ENCODE results near the gene MEAK7. TPM values are rescaled to one million over a fixed set of nuclear protein-coding genes. Genes with fewer than 3 reads are reported as not detected.

Gene MEAK7
- total RNA-seq, 1 experiment from 2014 or later = 21.5 TPM

GRCh38 chr16:84535851-84536250 lies 31.4 kb upstream of the MEAK7 start:
- Histone ChIP-seq H2BK12ac (ENCODE audit: insufficient read length, low read depth, low read length) (no peak overlapping the region), H3K18ac (ENCODE audit: insufficient read length, low read depth, low read length) (no peak overlapping the region), H3K79me2 (ENCODE audit: insufficient read depth, low read length) (no peaks in the 10 kb centered on the region), H3K27ac (ENCODE audit: insufficient read length, low read depth, low read length) (no peak overlapping the region), H3K23me2 (ENCODE audit: insufficient read length, low read depth, low read length, poor library complexity, severe bottlenecking) (no peaks in the 10 kb centered on the region), H4K8ac (replicated peaks; ENCODE audit: insufficient read length, low read depth, low read length) (no peak overlapping the region), H3K4me2 (ENCODE audit: insufficient read depth, insufficient read length, low read length) (no peak overlapping the region), H3K23ac (ENCODE audit: insufficient read length, low read depth, low read length) (no peak overlapping the region), H3K56ac (ENCODE audit: insufficient read length, low read depth, low read length) (no peak overlapping the region), H4K5ac (ENCODE audit: insufficient read length, low read depth, low read length) (no peak overlapping the region), H3K79me1 (ENCODE audit: insufficient read depth, low read depth, low read length, poor library complexity, severe bottlenecking) (no peaks in the 10 kb centered on the region), H2BK5ac (ENCODE audit: insufficient read length, low read length) (no peak overlapping the region), H3K4ac (ENCODE audit: low read depth, low read length) (no peak overlapping the region), H3K9ac (ENCODE audit: extremely low read depth, insufficient read length, low read length) (no peak overlapping the region), H3K4me1 (ENCODE audit: insufficient read depth, low read length) (peaks cover 17% of the 10 kb centered on the region), H2BK20ac (ENCODE audit: low read depth, low read length, poor library complexity, severe bottlenecking) (peak overlapping the region; percentile 84), H2BK120ac (ENCODE audit: low read depth, low read length, poor library complexity, severe bottlenecking) (no peak overlapping the region), H2AK5ac (ENCODE audit: insufficient read length, low read length) (no peak overlapping the region), H3K9me3 (ENCODE audit: control insufficient read depth, low read depth, low read length) (no peaks in the 10 kb centered on the region), H2AFZ (ENCODE audit: low read length) (no peak overlapping the region), H4K20me1 (ENCODE audit: control insufficient read depth, insufficient read depth, insufficient read length) (no peaks in the 10 kb centered on the region), H3K27me3 (ENCODE audit: insufficient read depth, low read length) (no peaks in the 10 kb centered on the region), H3K14ac (ENCODE audit: insufficient read depth, low read length) (no peak overlapping the region), H3T11ph (ENCODE audit: low read length) (no peak overlapping the region), H2BK15ac (ENCODE audit: low read depth, low read length) (no peak overlapping the region), H4K91ac (ENCODE audit: insufficient read length, low read depth, low read length) (no peak overlapping the region)
- DNase-seq = no peak
- H3K27me3 Mint-ChIP-seq (ENCODE audit: low read depth) = no peaks in the 10 kb centered on the region; the same call in 1 of the 2 replicates
- no peak overlapping the region for H3K27ac Mint-ChIP-seq
- H3K9me3 Mint-ChIP-seq = no peaks in the 10 kb centered on the region
- no peak for TF ChIP-seq CTCF (conservative IDR thresholded peaks at IDR 0.05)
- H3K4me1 Mint-ChIP-seq = peaks cover 39 to 49% of the 10 kb centered on the region in 2 experiments
- no CpG with 5 or more reads among the region's 9 CpGs for WGBS (ENCODE audit: extremely low coverage, insufficient read length, low lambda C conversion rate)
- no peaks in the 10 kb centered on the region; a peak in 1 of 7 replicates for H3K36me3 Mint-ChIP-seq (ENCODE audit: insufficient read depth in 1 of 3, low read depth in 3 of 3)
- H3K4me3 Mint-ChIP-seq = no peak overlapping the region; a peak in 1 of 5 replicates
